ENCODE measurements around the gene LEFTY1. TPM values are rescaled to one million over a fixed set of nuclear protein-coding genes. Genes with fewer than 3 reads are reported as not detected.

LEFTY1 gene
- total and polyA plus RNA-seq, 2 of the 13 experiments (the other 11 are each of a cell fraction or from before 2014, with no cell fraction given) = 0.29 to 0.79 TPM

- TF ChIP-seq FOXP1 (IDR thresholded peaks at IDR 0.05) (no peak), FOXP1 (CRISPR knock-in tag; IDR thresholded peaks at IDR 0.05) (no peak), HMG20B (CRISPR knock-in tag; conservative IDR thresholded peaks at IDR 0.05) (0 out of 2 replicates have a peak, but pooled peaks have one; percentile 21), PAX8 (CRISPR knock-in tag; IDR thresholded peaks at IDR 0.05; ENCODE audit: borderline replicate concordance) (no peak), KDM1A (CRISPR knock-in tag; IDR thresholded peaks at IDR 0.05) (no peak), AGO1 (IDR thresholded peaks at IDR 0.05; ENCODE audit: low read depth, low read length, poor library complexity, severe bottlenecking) (peak; percentile 15), ZFP36L1 (CRISPR knock-in tag; IDR thresholded peaks at IDR 0.05) (no peak), TMF1 (CRISPR knock-in tag; IDR thresholded peaks at IDR 0.05; ENCODE audit: low read depth) (no peak), ZNF776 (CRISPR knock-in tag; IDR thresholded peaks at IDR 0.05) (peak; percentile 8; the same call in 1 of the 2 replicates), ZNF18 (CRISPR knock-in tag; IDR thresholded peaks at IDR 0.05; ENCODE audit: insufficient replicate concordance) (peak; percentile 71), ZNF704 (CRISPR knock-in tag; IDR thresholded peaks at IDR 0.05; ENCODE audit: borderline replicate concordance) (0 out of 2 replicates have a peak, but pooled peaks have one; percentile 43), NAIF1 (CRISPR knock-in tag; IDR thresholded peaks at IDR 0.05; ENCODE audit: borderline replicate concordance) (peak; percentile 12; the same call in 1 of the 2 replicates), RBAK (CRISPR knock-in tag; IDR thresholded peaks at IDR 0.05) (no peak), MED13 (CRISPR knock-in tag; IDR thresholded peaks at IDR 0.05) (no peak), ZNF558 (CRISPR knock-in tag; IDR thresholded peaks at IDR 0.05; ENCODE audit: borderline replicate concordance) (0 out of 2 replicates have a peak, but pooled peaks have one; percentile 36), DBP (CRISPR knock-in tag; IDR thresholded peaks at IDR 0.05; ENCODE audit: not compliant biosample characterization) (peak; percentile 3), ZFYVE20 (CRISPR knock-in tag; IDR thresholded peaks at IDR 0.05; ENCODE audit: borderline replicate concordance, low read depth) (no peak), ZNF331 (CRISPR knock-in tag; IDR thresholded peaks at IDR 0.05) (no peak), ZNF337 (CRISPR knock-in tag; IDR thresholded peaks at IDR 0.05; ENCODE audit: borderline replicate concordance, low read depth) (no peak), XRCC5 (optimal IDR thresholded peaks at IDR 0.05; ENCODE audit: low read length) (no peak), ZNF709 (CRISPR knock-in tag; IDR thresholded peaks at IDR 0.05) (no peak), ZNF44 (CRISPR knock-in tag; IDR thresholded peaks at IDR 0.05) (no peak), TBP (CRISPR knock-in tag; IDR thresholded peaks at IDR 0.05) (no peak), CEBPB (IDR thresholded peaks at IDR 0.05; ENCODE audit: borderline replicate concordance, low read depth, low read length) (no peak), CTCF (CRISPR knock-in tag; IDR thresholded peaks at IDR 0.05) (no peak)
Measured at GRCh38 chr1:225882694-225883615, 6.0 kb downstream of the LEFTY1 start (continued).
